Sigmoid colon (tissue), 7 donors: ENCODE measurements around the gene MACROD2. TPM values are rescaled to one million over a fixed set of nuclear protein-coding genes. Genes with fewer than 3 reads are reported as not detected.
"Not testable (repeated sequence)": the region's sequence is repeated elsewhere in the genome, so short reads cannot be mapped to it uniquely, and the experiment has no call there.

Source experiments
- DNase-seq: peaks from one replicate; pipeline ENCODE4 v3.0.0-alpha.2; 2019
- H3K27ac ChIP-seq, 4 donors: fragments of 200-600 bp; sonication (generic); one replicate each; pipeline ENCODE4 v1.5.1; 2016 to 2019; ENCODE audit warnings: mild to moderate bottlenecking in 1 of 4
- H3K27me3 ChIP-seq, 3 donors: fragments of 200-600 bp; sonication (generic); one replicate each; pipeline ENCODE4 v1.5.1; 2019; ENCODE audit warnings: mild to moderate bottlenecking in 1 of 3
- H3K36me3 ChIP-seq, 4 donors: fragments of 200-600 bp; sonication (generic); one replicate each; pipeline ENCODE4 v1.5.1; 2016 to 2019
- H3K4me1 ChIP-seq, 4 donors: fragments of 200-600 bp; sonication (generic); one replicate each; pipeline ENCODE4 v1.5.1; 2017 to 2019
- H3K4me3 ChIP-seq, 4 donors: fragments of 200-600 bp; sonication (generic); one replicate each; pipeline ENCODE4 v1.5.1; 2017 to 2019; ENCODE audit warnings: mild to moderate bottlenecking in 2 of 4, moderate library complexity in 1 of 4
- H3K9me3 ChIP-seq, 4 donors: fragments of 200-600 bp in 3 of 4; sonication (generic) in 3 of 4; one replicate each; pipeline versions ENCODE4 v1.5.1 to v1.6.1; 2013 to 2019
- EP300 ChIP-seq, 4 donors: sonication (generic); formaldehyde crosslinking; IDR thresholded peaks; one replicate each; pipeline ENCODE4 v1.6.1; 2017; ENCODE audit warnings: antibody characterized with exemption in 4 of 4
- POLR2A ChIP-seq, 2 donors: fragments of 450-650 bp; IDR thresholded peaks; one replicate each; pipeline ENCODE4 v1.6.1; 2016; ENCODE audit warnings: antibody characterized with exemption in 2 of 2, mild to moderate bottlenecking in 2 of 2, moderate library complexity in 2 of 2
- POLR2AphosphoS5 ChIP-seq, 4 donors: sonication (generic); formaldehyde crosslinking; IDR thresholded peaks; one replicate each; pipeline ENCODE4 v1.6.1; 2017; ENCODE audit warnings: antibody characterized with exemption in 4 of 4
- WGBS, 2 donors: extraction: QIAGEN DNeasy Blood & Tissue Kit; methylation state at CpG; one replicate each; pipeline ENCODE4 v1.1.7; 2013; 5-methylcytosine and 5-hydroxymethylcytosine counted together
- intact Hi-C: fragments of 100-400 bp; cut with DNase I; formaldehyde crosslinking; loops from one replicate; pipeline ENCODE4 v1.15.1; 2023
- polyA plus RNA-seq, 3 donors: library from polyadenylated mRNA; stranded (reverse); fragments of 200-250 nt; gene quantifications; one replicate each; pipeline ENCODE4 v1.2.3, GENCODE V29; 2013
- total RNA-seq, 4 donors: library from RNA; depleted of rRNA; stranded (reverse); fragments of >200 nt; gene quantifications; one replicate each; pipeline ENCODE4 v1.1.0, GENCODE V29; 2016
- TF ChIP-seq, protein P1 (sequence below), 4 experiments: fragments of 450-650 bp in 3 of 4; fragments of 200-600 bp in 1 of 4; IDR thresholded peaks; one replicate each; pipeline ENCODE4 v1.5.1; 2016 to 2019; ENCODE audit warnings: antibody characterized with exemption in 4 of 4, mild to moderate bottlenecking in 3 of 4, moderate library complexity in 2 of 4
- donor health status: healthy with polysubstance abuse.
- donor health status: Bipolar disorder and iron deficiency.
- donor health status: healthy.

The MACROD2 gene
- total and polyA plus RNA-seq, 7 donors, result 1.2 to 22.4 (median 5.8) TPM

DNA sequence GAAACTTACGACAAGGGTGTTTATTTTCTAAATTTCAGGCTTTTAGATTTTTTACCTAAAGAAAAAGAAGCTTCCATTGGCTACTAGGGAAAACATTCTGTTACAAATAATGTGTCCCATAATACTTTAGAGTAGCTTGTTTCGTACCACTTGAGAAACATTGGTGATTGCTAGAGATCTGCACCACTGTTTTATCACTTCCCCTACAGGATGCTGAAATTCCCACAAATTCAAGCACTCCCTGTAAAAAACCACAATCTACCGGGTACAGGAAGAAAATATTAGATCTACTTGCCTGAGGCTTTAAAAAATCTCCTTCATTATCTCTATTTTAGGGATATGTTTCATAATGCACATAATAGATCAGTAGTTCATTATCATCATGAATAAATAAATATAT, 34.8 kb upstream of the MACROD2 start:
- Histone ChIP-seq H3K9me3 (no peaks in the 10 kb centered on the region), H3K4me3 (no peak overlapping the region), H3K27me3 (no peaks in the 10 kb centered on the region), H3K4me1 (no peaks in the 10 kb centered on the region), H3K27ac (no peak overlapping the region), H3K36me3 (no peaks in the 10 kb centered on the region)
- intact Hi-C loops, result no loop called here
- no peak for DNase-seq
- 59 to 80% methylated on average over 3 of the region's 3 CpGs for WGBS, 2 donors
- TF ChIP-seq, protein P1, sequence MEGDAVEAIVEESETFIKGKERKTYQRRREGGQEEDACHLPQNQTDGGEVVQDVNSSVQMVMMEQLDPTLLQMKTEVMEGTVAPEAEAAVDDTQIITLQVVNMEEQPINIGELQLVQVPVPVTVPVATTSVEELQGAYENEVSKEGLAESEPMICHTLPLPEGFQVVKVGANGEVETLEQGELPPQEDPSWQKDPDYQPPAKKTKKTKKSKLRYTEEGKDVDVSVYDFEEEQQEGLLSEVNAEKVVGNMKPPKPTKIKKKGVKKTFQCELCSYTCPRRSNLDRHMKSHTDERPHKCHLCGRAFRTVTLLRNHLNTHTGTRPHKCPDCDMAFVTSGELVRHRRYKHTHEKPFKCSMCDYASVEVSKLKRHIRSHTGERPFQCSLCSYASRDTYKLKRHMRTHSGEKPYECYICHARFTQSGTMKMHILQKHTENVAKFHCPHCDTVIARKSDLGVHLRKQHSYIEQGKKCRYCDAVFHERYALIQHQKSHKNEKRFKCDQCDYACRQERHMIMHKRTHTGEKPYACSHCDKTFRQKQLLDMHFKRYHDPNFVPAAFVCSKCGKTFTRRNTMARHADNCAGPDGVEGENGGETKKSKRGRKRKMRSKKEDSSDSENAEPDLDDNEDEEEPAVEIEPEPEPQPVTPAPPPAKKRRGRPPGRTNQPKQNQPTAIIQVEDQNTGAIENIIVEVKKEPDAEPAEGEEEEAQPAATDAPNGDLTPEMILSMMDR (IDR thresholded peaks at IDR 0.05), result no peak
- TF ChIP-seq POLR2A (IDR thresholded peaks at IDR 0.05), result no peak
- no peak for TF ChIP-seq POLR2AphosphoS5 (IDR thresholded peaks at IDR 0.05)
- TF ChIP-seq EP300 (IDR thresholded peaks at IDR 0.05), result no peak

DNA sequence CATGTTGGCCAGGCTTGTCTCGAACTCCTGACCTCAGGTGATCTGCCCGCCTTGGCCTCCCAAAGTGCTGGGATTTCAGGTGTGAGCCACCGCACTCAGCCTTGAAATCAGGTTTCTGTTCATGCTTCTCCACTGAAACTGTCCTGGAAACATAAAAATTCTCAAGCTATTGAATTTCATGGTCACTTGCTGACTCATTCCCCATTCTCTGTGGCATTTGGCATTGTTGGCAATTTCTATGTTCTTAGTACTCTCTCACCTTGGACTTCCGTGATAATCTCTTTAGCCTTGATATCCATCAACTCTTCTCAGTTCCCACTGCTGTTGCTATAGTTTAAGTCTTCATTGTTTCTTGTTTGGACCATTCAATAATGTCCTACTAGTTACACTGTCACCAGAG, 11.1 kb upstream of the MACROD2 start:
- intact Hi-C loops, result no loop called here
- no peak for DNase-seq
- H3K9me3 ChIP-seq, result no peaks in the 10 kb centered on the region
- no peaks in the 10 kb centered on the region for H3K4me1 ChIP-seq
- H3K36me3 ChIP-seq, result no peaks in the 10 kb centered on the region
- no peak for TF ChIP-seq POLR2A (IDR thresholded peaks at IDR 0.05)
- TF ChIP-seq, protein P1 (IDR thresholded peaks at IDR 0.05), result no peak
- TF ChIP-seq POLR2AphosphoS5 (IDR thresholded peaks at IDR 0.05), result no peak
- TF ChIP-seq EP300 (IDR thresholded peaks at IDR 0.05), result no peak
- H3K27ac ChIP-seq, result no peak overlapping the region
- H3K27me3 ChIP-seq, result no peaks in the 10 kb centered on the region
- H3K4me3 ChIP-seq, result no peak overlapping the region
- 74 to 77% methylated on average over 4 of the region's 4 CpGs for WGBS, 2 donors

DNA sequence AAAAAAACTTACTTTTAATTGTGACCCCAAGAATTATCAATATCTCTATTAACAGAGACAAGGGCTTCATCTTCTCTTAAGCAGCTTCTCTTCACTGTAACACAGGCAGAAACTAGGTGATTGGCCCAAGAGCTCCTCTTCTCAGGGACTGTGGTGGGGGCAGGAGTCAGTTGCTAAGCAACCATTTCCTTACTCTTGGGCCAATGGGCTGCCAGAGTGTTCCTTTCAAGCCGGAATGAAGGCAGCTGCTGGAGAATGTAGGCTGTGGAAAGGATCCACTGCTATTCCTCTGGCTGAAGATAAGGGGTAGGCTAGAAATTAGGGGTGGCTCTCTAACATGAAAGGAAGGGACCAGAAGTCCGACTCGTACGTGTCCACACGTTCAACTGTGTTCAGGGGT, 4.9 kb upstream of the MACROD2 start, which contains the start of gene SEL1L2:
Gene SEL1L2 (minus strand): TSS at position 150 of the 400 bp plus-strand sequence. CDS start 80 bp downstream, at position 70.
- Histone ChIP-seq H3K27me3 (no peaks in the 10 kb centered on the region), H3K4me3 (no peak within 1 kb of the TSS), H3K4me1 (peaks cover 0 to 4% (median 0%) of the 10 kb centered on the region in 4 donors), H3K36me3 (no peaks in the 10 kb centered on the region), H3K9me3 (peaks cover 0 to 9% (median 2%) of the 10 kb centered on the region in 4 donors), H3K27ac (no peak within 1 kb of the TSS)
- no peak for DNase-seq
- intact Hi-C loops, result no loop called here
- WGBS, 2 donors, result 45 to 65% methylated on average over 5 of the region's 5 CpGs
- TF ChIP-seq POLR2A (IDR thresholded peaks at IDR 0.05) (no peak), EP300 (IDR thresholded peaks at IDR 0.05) (no peak), POLR2AphosphoS5 (IDR thresholded peaks at IDR 0.05) (no peak)
- TF ChIP-seq, protein P1 (IDR thresholded peaks at IDR 0.05), result no peak

DNA sequence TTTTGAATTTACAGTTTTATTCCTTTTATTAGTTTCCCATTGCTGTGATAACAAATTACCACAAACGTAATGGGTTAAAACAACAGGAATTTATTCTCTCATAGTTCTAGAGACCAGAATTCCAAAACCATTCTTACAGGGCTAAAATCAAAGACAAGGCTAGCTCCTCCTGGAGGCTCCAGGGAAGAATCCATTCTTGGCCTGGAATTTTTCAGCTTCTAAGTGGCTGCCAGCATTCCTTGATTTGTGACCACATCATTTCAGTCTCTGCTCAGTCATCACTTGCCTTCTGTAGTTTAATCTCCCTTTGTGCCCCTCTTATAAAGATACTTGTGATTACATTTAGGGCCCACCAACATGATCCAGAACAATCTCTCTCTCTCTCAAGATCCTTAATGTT, 4.0 kb upstream of the MACROD2 start:
- WGBS, 2 donors, result 68 to 80% methylated on average over 1 of the region's 1 CpG
- Histone ChIP-seq H3K27ac (no peak overlapping the region), H3K4me1 (peaks cover 0 to 5% (median 3%) of the 10 kb centered on the region in 4 donors), H3K9me3 (peaks cover 0 to 9% (median 2%) of the 10 kb centered on the region in 4 donors), H3K4me3 (no peak overlapping the region), H3K27me3 (no peaks in the 10 kb centered on the region), H3K36me3 (no peaks in the 10 kb centered on the region)
- no peak for DNase-seq
- intact Hi-C loops, result no loop called here
- TF ChIP-seq POLR2AphosphoS5 (IDR thresholded peaks at IDR 0.05) (no peak), POLR2A (IDR thresholded peaks at IDR 0.05) (no peak), EP300 (IDR thresholded peaks at IDR 0.05) (no peak)
- TF ChIP-seq, protein P1 (IDR thresholded peaks at IDR 0.05), result no peak

DNA sequence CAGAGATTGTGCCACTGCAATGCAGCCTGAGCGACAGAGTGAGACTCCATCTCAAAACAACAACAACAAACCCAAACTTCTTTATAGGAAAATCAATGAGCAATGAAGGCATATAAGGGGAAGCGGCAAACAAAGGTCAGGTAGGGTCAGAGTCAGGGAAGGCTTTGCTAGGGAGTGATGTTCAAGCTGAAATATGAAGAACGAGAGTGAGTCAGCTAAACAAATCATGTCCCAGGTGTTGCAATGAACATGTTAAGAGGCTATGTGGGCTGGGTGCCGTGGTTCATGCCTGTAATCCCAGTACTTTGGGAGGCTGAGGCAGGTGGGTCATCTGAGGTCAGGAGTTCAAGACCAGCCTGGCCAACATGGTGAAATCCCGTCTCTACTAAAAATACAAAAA, 3.4 kb upstream of the MACROD2 start:
- WGBS, 2 donors, result 91 to 93% methylated on average over 5 of the region's 5 CpGs

More for the DNA sequence above, 3.4 kb upstream of the MACROD2 start:
- H3K4me3 ChIP-seq, H3K27me3 ChIP-seq, DNase-seq, H3K9me3 ChIP-seq, H3K27ac ChIP-seq, H3K36me3 ChIP-seq, intact Hi-C loops: not testable (repeated sequence)
- peaks cover 0 to 12% (median 5%) of the 10 kb centered on the region in 4 donors for H3K4me1 ChIP-seq
